Measurements from ENCODE around the gene TBC1D4. TPM values are rescaled to one million over a fixed set of nuclear protein-coding genes. Genes with fewer than 3 reads are reported as not detected.
A peak's percentile ranks its signal among the peaks of the same experiment; 100 is the strongest.

The TBC1D4 gene, protein sequence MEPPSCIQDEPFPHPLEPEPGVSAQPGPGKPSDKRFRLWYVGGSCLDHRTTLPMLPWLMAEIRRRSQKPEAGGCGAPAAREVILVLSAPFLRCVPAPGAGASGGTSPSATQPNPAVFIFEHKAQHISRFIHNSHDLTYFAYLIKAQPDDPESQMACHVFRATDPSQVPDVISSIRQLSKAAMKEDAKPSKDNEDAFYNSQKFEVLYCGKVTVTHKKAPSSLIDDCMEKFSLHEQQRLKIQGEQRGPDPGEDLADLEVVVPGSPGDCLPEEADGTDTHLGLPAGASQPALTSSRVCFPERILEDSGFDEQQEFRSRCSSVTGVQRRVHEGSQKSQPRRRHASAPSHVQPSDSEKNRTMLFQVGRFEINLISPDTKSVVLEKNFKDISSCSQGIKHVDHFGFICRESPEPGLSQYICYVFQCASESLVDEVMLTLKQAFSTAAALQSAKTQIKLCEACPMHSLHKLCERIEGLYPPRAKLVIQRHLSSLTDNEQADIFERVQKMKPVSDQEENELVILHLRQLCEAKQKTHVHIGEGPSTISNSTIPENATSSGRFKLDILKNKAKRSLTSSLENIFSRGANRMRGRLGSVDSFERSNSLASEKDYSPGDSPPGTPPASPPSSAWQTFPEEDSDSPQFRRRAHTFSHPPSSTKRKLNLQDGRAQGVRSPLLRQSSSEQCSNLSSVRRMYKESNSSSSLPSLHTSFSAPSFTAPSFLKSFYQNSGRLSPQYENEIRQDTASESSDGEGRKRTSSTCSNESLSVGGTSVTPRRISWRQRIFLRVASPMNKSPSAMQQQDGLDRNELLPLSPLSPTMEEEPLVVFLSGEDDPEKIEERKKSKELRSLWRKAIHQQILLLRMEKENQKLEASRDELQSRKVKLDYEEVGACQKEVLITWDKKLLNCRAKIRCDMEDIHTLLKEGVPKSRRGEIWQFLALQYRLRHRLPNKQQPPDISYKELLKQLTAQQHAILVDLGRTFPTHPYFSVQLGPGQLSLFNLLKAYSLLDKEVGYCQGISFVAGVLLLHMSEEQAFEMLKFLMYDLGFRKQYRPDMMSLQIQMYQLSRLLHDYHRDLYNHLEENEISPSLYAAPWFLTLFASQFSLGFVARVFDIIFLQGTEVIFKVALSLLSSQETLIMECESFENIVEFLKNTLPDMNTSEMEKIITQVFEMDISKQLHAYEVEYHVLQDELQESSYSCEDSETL (N-terminal part only)
- 11.3 and 15.4 TPM in 2 replicates for total RNA-seq
- polyA plus RNA-seq: 10.3 and 10.5 TPM in 2 replicates
- polyA plus RNA-seq (2012): 6.0 and 7.1 TPM in 2 replicates
- 9.7 and 21.3 TPM in 2 replicates for polyA minus RNA-seq (ENCODE audit: low replicate concordance)

DNA sequence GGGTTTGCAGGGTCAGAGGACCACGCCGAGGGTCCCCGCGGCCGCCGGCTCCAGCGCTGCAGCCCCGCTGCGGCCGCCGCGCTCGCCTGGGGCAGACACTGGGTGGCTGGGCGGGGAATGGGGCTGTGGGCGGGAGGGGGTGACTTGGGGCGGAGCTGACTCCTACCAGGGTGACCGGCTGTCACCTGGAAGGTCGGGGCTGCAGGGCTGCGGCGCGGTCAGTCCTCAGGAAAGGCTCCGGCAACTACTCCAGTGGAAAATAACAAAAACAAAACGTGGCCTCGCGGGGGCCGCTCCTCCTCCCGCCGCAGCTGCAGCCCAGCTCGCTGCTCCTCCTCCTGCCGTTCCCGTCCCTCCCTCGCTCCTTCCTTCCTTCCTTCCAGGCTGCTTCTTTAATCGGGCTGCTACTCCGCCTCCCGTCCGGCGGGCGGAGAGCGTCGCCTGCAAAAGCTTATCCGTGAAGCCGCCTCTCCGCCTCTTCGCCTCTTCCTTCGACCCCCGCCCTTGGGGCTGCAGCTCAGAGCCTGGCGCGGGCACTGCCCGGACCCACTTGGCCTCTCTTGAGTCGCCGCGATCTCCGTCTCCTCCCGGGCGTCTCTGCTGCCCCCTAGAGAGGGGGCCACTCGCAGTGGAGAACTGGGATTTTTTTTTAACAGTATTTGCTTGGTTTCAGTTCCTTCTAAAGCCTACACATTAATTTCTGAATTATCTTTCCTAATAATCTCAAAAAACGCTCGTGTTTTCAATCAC is at the start of gene TBC1D4:
TSS of gene TBC1D4 (minus strand) at position 100 of the 750 bp plus-strand sequence. CDS start 402 bp downstream, outside the sequence.
- Histone ChIP-seq H3K9me3 (ENCODE audit: control insufficient read depth, insufficient read depth, low read depth, low read length) (no peaks in the 10 kb centered on the region), H3K36me3 (ENCODE audit: control insufficient read depth, insufficient read depth, low read length) (no peaks in the 10 kb centered on the region), H3K9ac (ENCODE audit: insufficient read depth, low read length) (peak within 1 kb of the TSS; percentile 60), H3K4me1 (ENCODE audit: control insufficient read depth, extremely low read depth, insufficient read depth, low read length) (peaks cover 2% of the 10 kb centered on the region), H2AFZ (ENCODE audit: low read length) (peak within 1 kb of the TSS; percentile 72), H3K79me2 (ENCODE audit: control insufficient read depth, insufficient read depth, low read length) (no peaks in the 10 kb centered on the region), H4K20me1 (ENCODE audit: control insufficient read depth, extremely low read depth, insufficient read depth, low read length) (no peaks in the 10 kb centered on the region), H3K4me2 (ENCODE audit: extremely low read depth, insufficient read depth, low read length) (peak within 1 kb of the TSS; percentile 96), H3K27ac (ENCODE audit: insufficient read depth, low read length) (peak within 1 kb of the TSS; percentile 38), H3K4me3 (replicated peaks in 1 of 4; ENCODE audit: control extremely low read depth in 1 of 4, insufficient read depth in 1 of 4, low read depth in 3 of 4, low read length in 4 of 4) (peak within 1 kb of the TSS; percentile 72 to 87 (median 79)), H3K27me3 (ENCODE audit: control insufficient read depth, insufficient read depth, low read length) (no peaks in the 10 kb centered on the region)
- peak; percentile 77 to 90 for TF ChIP-seq CTCF (conservative IDR thresholded peaks at IDR 0.05 in 1 of 2, IDR thresholded peaks at IDR 0.05 in 1 of 2; ENCODE audit: low read depth in 1 of 2, low read length in 2 of 2)
- no peak for TF ChIP-seq EZH2 (IDR thresholded peaks at IDR 0.05; ENCODE audit: low read length, missing control alignments)
- DNase-seq (ENCODE audit: low read depth in 2 of 2): peak; percentile 90 to 93

GRCh38 chr13:75530549-75530961 is 48.6 kb upstream of the TBC1D4 start:
- H3K4me3 ChIP-seq (replicated peaks in 1 of 4; ENCODE audit: control extremely low read depth in 1 of 4, insufficient read depth in 1 of 4, low read depth in 3 of 4, low read length in 4 of 4): no peak overlapping the region
- H2AFZ ChIP-seq (ENCODE audit: low read length): no peak overlapping the region
- TF ChIP-seq CTCF (conservative IDR thresholded peaks at IDR 0.05 in 1 of 2, IDR thresholded peaks at IDR 0.05 in 1 of 2; ENCODE audit: low read depth in 1 of 2, low read length in 2 of 2) (no peak), EZH2 (IDR thresholded peaks at IDR 0.05; ENCODE audit: low read length, missing control alignments) (no peak)
- no peak overlapping the region for H3K9ac ChIP-seq (ENCODE audit: insufficient read depth, low read length)
- no peaks in the 10 kb centered on the region for H4K20me1 ChIP-seq (ENCODE audit: control insufficient read depth, extremely low read depth, insufficient read depth, low read length)
- no peak for DNase-seq (ENCODE audit: low read depth in 2 of 2)
- H3K36me3 ChIP-seq (ENCODE audit: control insufficient read depth, insufficient read depth, low read length): peaks cover 5% of the 10 kb centered on the region
- H3K4me1 ChIP-seq (ENCODE audit: control insufficient read depth, extremely low read depth, insufficient read depth, low read length): no peaks in the 10 kb centered on the region
- no peaks in the 10 kb centered on the region for H3K27me3 ChIP-seq (ENCODE audit: control insufficient read depth, insufficient read depth, low read length)
- H3K27ac ChIP-seq (ENCODE audit: insufficient read depth, low read length): no peak overlapping the region
- no peak overlapping the region for H3K4me2 ChIP-seq (ENCODE audit: extremely low read depth, insufficient read depth, low read length)
- H3K9me3 ChIP-seq (ENCODE audit: control insufficient read depth, insufficient read depth, low read depth, low read length): no peaks in the 10 kb centered on the region
- no peaks in the 10 kb centered on the region for H3K79me2 ChIP-seq (ENCODE audit: control insufficient read depth, insufficient read depth, low read length)

Data from fibroblast of lung (primary cell).